ENCODE measurements around the gene MMP8. TPM values are rescaled to one million over a fixed set of nuclear protein-coding genes. Genes with fewer than 3 reads are reported as not detected.

MMP8 gene
- total RNA-seq, 1 donor from 2014 or later, result not detected

DNA sequence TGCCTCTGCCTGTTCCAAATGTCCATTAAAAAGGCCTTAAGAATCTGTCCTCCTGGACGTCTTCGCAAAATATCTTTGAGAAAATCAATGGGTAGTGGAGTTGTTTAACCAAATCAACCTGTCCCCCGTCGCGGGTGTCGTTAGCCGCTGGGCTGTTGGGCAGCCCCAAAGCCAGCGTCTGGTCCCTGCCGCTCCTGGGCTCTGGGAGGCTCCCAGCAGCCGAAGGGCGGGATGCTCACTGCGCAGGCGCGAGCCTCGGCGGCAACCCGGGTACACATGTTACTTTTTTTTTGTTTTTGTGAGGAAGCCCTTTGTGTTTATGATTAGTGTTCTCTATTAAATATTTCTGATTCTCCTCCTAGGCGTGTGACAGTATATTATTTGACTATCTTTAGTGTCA lies 43.0 kb upstream of the MMP8 start:
- no peak overlapping the region for H3K27ac Mint-ChIP-seq (ENCODE audit: unreplicated experiment)
- H3K27me3 Mint-ChIP-seq (ENCODE audit: unreplicated experiment), result no peaks in the 10 kb centered on the region
- no peak overlapping the region for H3K4me3 Mint-ChIP-seq (ENCODE audit: unreplicated experiment)
- no peaks in the 10 kb centered on the region for H3K9me3 Mint-ChIP-seq (ENCODE audit: unreplicated experiment)
- TF ChIP-seq, protein P1, sequence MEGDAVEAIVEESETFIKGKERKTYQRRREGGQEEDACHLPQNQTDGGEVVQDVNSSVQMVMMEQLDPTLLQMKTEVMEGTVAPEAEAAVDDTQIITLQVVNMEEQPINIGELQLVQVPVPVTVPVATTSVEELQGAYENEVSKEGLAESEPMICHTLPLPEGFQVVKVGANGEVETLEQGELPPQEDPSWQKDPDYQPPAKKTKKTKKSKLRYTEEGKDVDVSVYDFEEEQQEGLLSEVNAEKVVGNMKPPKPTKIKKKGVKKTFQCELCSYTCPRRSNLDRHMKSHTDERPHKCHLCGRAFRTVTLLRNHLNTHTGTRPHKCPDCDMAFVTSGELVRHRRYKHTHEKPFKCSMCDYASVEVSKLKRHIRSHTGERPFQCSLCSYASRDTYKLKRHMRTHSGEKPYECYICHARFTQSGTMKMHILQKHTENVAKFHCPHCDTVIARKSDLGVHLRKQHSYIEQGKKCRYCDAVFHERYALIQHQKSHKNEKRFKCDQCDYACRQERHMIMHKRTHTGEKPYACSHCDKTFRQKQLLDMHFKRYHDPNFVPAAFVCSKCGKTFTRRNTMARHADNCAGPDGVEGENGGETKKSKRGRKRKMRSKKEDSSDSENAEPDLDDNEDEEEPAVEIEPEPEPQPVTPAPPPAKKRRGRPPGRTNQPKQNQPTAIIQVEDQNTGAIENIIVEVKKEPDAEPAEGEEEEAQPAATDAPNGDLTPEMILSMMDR (IDR thresholded peaks at IDR 0.05; ENCODE audit: unreplicated experiment), result no peak
- DNase-seq (ENCODE audit: low spot score), result no peak
- H3K36me3 Mint-ChIP-seq (ENCODE audit: low read depth, unreplicated experiment), result no peaks in the 10 kb centered on the region
- peaks cover 1% of the 10 kb centered on the region for H3K4me1 Mint-ChIP-seq (ENCODE audit: unreplicated experiment)

DNA sequence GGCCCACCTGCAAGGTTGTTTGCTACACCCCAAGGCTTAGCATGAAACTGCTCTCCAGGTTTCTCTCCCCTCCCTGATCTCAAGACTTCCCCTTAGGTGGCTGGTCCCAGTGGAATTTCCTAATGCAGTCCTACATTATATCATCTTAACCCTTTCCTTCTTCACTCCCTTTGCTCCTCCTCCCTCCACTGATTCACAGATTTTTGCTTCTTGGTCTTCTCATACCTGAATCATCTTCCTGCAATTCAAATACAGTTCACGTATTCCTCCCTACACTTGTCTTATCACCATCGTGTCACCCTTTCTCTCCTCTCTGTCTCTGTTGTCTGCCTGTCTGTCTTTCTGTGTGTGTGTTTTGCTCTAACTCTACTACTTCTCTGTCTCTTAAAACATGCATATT lies 38.7 kb upstream of the MMP8 start:
- H3K4me1 Mint-ChIP-seq (ENCODE audit: unreplicated experiment), result peaks cover 24% of the 10 kb centered on the region
- peaks cover 2% of the 10 kb centered on the region for H3K27me3 Mint-ChIP-seq (ENCODE audit: unreplicated experiment)
- H3K4me3 Mint-ChIP-seq (ENCODE audit: unreplicated experiment), result no peak overlapping the region
- TF ChIP-seq, protein P1 (IDR thresholded peaks at IDR 0.05; ENCODE audit: unreplicated experiment), result no peak
- no peak for DNase-seq (ENCODE audit: low spot score)
- H3K9me3 Mint-ChIP-seq (ENCODE audit: unreplicated experiment), result no peaks in the 10 kb centered on the region
- H3K27ac Mint-ChIP-seq (ENCODE audit: unreplicated experiment), result no peak overlapping the region
- H3K36me3 Mint-ChIP-seq (ENCODE audit: low read depth, unreplicated experiment), result no peaks in the 10 kb centered on the region

DNA sequence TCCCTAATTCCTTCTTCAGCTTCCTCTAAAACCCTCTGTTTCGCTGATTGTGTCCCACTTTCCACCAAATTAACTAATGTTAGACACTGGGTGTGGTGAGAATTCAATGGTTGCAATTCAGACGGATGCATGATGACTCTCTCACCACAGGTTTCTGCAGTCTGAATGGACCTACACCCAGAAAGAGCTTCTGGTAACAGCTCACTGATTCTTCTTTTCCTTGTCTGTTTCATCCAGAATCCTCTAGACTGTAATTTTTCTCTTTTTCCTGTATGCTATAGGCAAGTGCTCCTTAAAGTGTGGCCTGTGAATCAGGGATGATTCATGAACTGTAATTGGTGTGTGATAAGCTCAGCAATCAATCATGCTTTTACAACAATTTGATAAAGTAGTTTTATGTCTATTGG lies 37.6 kb upstream of the MMP8 start:
- Mint-ChIP-seq H3K4me3 (ENCODE audit: unreplicated experiment) (no peak overlapping the region), H3K36me3 (ENCODE audit: low read depth, unreplicated experiment) (no peaks in the 10 kb centered on the region), H3K27ac (ENCODE audit: unreplicated experiment) (no peak overlapping the region), H3K27me3 (ENCODE audit: unreplicated experiment) (peaks cover 2% of the 10 kb centered on the region), H3K9me3 (ENCODE audit: unreplicated experiment) (no peaks in the 10 kb centered on the region), H3K4me1 (ENCODE audit: unreplicated experiment) (peaks cover 34% of the 10 kb centered on the region)
- DNase-seq (ENCODE audit: low spot score), result no peak
- TF ChIP-seq, protein P1 (IDR thresholded peaks at IDR 0.05; ENCODE audit: unreplicated experiment), result no peak

DNA sequence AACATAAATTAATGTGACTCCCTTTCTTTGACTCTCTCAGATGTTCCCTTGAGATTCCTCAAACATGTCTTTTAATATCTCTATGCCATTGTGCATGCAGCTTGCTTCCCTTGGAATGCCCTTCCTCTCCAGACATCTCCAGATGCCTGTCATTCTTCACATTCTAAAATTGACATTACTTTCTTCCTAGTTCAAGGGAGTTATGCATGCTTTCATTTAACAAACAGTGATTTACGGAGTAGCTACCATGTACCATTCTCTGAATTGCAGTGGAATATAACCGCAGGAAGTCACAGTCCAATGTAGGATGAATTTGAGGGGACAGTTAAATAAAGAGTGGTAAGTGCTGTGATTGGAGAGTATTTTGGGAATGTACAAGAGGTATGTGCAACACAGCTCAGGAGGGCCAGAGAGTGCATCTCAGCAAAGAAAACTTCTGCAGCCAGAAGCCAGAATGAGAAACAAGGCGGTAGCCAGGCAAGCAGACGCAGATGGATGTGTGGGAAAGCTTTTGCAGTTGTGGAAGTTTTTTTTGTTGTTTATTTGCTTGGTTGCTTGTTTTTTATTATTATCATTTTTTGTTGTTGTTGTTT lies 37.0 kb upstream of the MMP8 start:
- peaks cover 37% of the 10 kb centered on the region for H3K4me1 Mint-ChIP-seq (ENCODE audit: unreplicated experiment)
- H3K27ac Mint-ChIP-seq (ENCODE audit: unreplicated experiment), result peak overlapping the region; percentile 25
- no peaks in the 10 kb centered on the region for H3K9me3 Mint-ChIP-seq (ENCODE audit: unreplicated experiment)
- TF ChIP-seq, protein P1 (IDR thresholded peaks at IDR 0.05; ENCODE audit: unreplicated experiment), result no peak
- no peaks in the 10 kb centered on the region for H3K36me3 Mint-ChIP-seq (ENCODE audit: low read depth, unreplicated experiment)
- DNase-seq (ENCODE audit: low spot score), result no peak
- H3K27me3 Mint-ChIP-seq (ENCODE audit: unreplicated experiment), result peaks cover 2% of the 10 kb centered on the region
- no peak overlapping the region for H3K4me3 Mint-ChIP-seq (ENCODE audit: unreplicated experiment)

DNA sequence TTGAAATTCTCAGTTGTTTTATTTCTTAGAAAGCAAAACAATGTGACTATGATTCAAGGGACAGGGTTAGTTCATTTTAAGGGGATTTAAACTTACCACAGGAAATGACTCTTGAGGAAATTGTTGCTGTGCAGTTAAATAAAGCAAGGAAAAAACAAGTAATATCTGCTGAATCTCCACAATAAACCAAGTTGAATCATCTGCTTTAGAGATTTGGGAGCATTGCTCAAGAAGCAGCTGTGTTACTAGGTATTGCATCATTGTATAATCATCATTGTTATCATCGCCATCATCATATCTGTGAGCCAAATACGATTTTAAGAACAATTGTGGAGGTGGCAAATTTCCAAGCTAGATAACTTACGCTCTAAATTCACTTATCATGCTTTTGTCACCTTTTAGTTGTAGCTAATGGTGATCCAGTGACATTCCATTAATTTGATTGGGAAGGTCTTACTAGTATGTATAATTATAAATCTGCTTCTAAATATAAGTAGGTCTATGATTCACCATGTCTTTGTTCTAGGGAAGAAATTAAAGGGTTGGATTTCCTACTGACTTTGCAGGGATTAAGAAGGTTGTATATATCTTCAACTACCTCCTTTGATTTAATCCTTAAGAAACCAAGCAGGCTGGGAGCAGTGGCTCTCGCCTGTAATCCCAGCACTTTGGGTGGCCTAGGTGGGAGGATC lies 35.7 kb upstream of the MMP8 start:
- no peak for DNase-seq (ENCODE audit: low spot score)
- peaks cover 37% of the 10 kb centered on the region for H3K4me1 Mint-ChIP-seq (ENCODE audit: unreplicated experiment)
- no peak overlapping the region for H3K27ac Mint-ChIP-seq (ENCODE audit: unreplicated experiment)
- no peaks in the 10 kb centered on the region for H3K9me3 Mint-ChIP-seq (ENCODE audit: unreplicated experiment)
- H3K36me3 Mint-ChIP-seq (ENCODE audit: low read depth, unreplicated experiment), result no peaks in the 10 kb centered on the region
- peaks cover 2% of the 10 kb centered on the region for H3K27me3 Mint-ChIP-seq (ENCODE audit: unreplicated experiment)
- TF ChIP-seq, protein P1 (IDR thresholded peaks at IDR 0.05; ENCODE audit: unreplicated experiment), result no peak
- H3K4me3 Mint-ChIP-seq (ENCODE audit: unreplicated experiment), result no peak overlapping the region
